ENCODE data around the gene FOXN3.

DNA sequence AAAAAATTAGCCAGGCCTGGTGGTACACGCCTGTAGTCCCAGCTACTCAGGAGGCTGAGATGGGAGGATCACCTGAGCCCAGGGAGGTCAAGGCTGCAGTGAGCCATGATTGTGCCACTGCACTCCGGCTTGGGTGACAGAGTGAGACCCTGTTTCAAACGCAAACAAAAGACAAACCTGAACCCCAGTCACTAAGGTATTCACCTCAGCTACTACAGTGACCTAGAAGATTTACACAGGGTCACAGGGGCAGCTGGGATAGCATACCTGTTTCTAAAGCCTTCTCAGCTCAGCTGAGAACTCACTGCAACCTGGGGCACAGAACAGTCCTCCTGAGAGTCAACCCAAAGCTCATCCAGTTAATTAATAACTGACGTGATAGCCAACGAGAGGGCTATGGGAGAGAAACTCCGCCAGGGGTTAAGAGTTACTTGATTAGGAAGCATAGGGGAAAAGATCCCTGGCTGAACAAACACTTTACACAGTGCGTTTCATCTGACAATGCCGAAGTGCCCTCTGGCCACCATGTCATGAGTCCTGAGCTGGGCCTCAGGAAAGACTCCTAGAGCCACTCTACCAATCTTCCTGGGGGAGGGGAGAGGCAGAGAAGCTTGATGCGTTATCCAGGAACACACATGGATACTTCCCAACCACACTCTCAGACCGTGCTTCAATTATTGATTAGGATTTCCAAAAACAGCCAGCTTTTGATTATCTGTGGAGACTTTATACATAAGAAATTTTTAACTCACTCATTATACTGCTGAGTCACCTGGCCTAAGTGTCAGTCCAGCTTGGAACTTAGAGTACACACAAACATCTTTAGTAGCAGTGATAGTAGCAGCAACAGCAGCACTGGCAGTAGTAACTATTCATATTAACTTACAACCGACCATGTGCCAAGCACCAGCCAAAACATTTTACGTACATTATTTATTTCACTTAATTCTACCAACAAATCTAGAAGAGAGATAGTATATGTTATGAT is 48.2 kb downstream of the FOXN3 start:
- no peak for TF ChIP-seq CTCF (IDR thresholded peaks at IDR 0.05; ENCODE audit: poor library complexity, severe bottlenecking)
- TF ChIP-seq RAD21 (conservative IDR thresholded peaks at IDR 0.05), result no peak

Data from neural cell (in vitro differentiated cells).